Measurements from ENCODE around the gene FAM222A. TPM values are rescaled to one million over a fixed set of nuclear protein-coding genes. Genes with fewer than 3 reads are reported as not detected.

FAM222A gene
- total and polyA plus RNA-seq, 2 of the 8 experiments (the other 6 are each of a cell fraction or from before 2014, with no cell fraction given): 0.94 to 1.1 TPM

GRCh38 chr12:109764123-109764522 lies 50.5 kb downstream of the FAM222A start:
- 77% methylated on average over 3 of the region's 3 CpGs; no CpG with 5 or more reads in 1 of the 2 experiments for WGBS, 2 experiments (ENCODE audit: extremely low coverage in 1 of 2, insufficient coverage in 1 of 2, insufficient read length in 1 of 2, insufficient replicate concordance in 2 of 2, low coverage in 1 of 2, low lambda C conversion rate in 2 of 2, missing lambda C conversion rate in 1 of 2)
- Histone ChIP-seq H3K36me3 (ENCODE audit: control insufficient read depth in 2 of 4, insufficient read depth in 4 of 4, low read length in 3 of 4) (no peaks in the 10 kb centered on the region), H3K23ac (ENCODE audit: insufficient read length) (no peak overlapping the region), H4K20me1 (replicated peaks in 1 of 2; ENCODE audit: control insufficient read depth in 1 of 2, insufficient read depth in 2 of 2, low read length in 2 of 2) (no peaks in the 10 kb centered on the region), H3K79me2 (ENCODE audit: control insufficient read depth in 1 of 2, insufficient read depth in 2 of 2, low read length in 2 of 2) (no peaks in the 10 kb centered on the region), H3K14ac (ENCODE audit: insufficient read length) (no peak overlapping the region), H3K79me1 (ENCODE audit: low read depth, low read length) (no peaks in the 10 kb centered on the region), H3K4ac (replicated peaks; ENCODE audit: insufficient read length, low read depth, low read length) (no peak overlapping the region), H3K4me1 (replicated peaks in 1 of 4; ENCODE audit: control insufficient read depth in 3 of 4, insufficient read depth in 4 of 4, low read length in 3 of 4) (peaks cover 0 to 5% (median under 1%) of the 10 kb centered on the region in 4 experiments; a peak in 5 of 7 replicates), H2BK5ac (ENCODE audit: low read depth, low read length) (no peak overlapping the region), H4K8ac (ENCODE audit: extremely low read depth, insufficient read depth, low read length) (no peak overlapping the region), H3K4me3 (ENCODE audit: extremely low read depth in 1 of 4, insufficient read depth in 2 of 4, low read depth in 3 of 4, low read length in 4 of 4) (no peak overlapping the region), H2BK20ac (ENCODE audit: low read length) (no peak overlapping the region), H2BK12ac (ENCODE audit: low read depth, low read length) (no peak overlapping the region), H2AFZ (ENCODE audit: low read length) (no peak overlapping the region), H3K56ac (replicated peaks; ENCODE audit: insufficient read length, low read depth, low read length) (no peak overlapping the region), H3K9ac (replicated peaks in 1 of 4; ENCODE audit: extremely low read depth in 1 of 4, low read depth in 3 of 4, low read length in 3 of 4) (no peak overlapping the region), H3K27me3 (replicated peaks in 1 of 4; ENCODE audit: control insufficient read depth in 3 of 4, extremely low read depth in 1 of 4, insufficient read depth in 3 of 4, low read length in 3 of 4) (no peaks in the 10 kb centered on the region), H3K4me2 (ENCODE audit: insufficient read depth in 1 of 2, low read depth in 2 of 2, low read length in 2 of 2) (no peak overlapping the region), H4K91ac (replicated peaks; ENCODE audit: insufficient read length, low read length) (no peak overlapping the region), H3K27ac (ENCODE audit: low read depth, low read length) (no peak overlapping the region), H3K9me3 (ENCODE audit: insufficient read depth in 2 of 2, low read depth in 1 of 2, low read length in 1 of 2) (no peaks in the 10 kb centered on the region), H2BK120ac (replicated peaks; ENCODE audit: low read depth, low read length) (no peak overlapping the region), H2AK5ac (ENCODE audit: low read depth, low read length) (no peak overlapping the region), H4K5ac (ENCODE audit: insufficient read length, low read depth, low read length) (no peak overlapping the region), H3K18ac (ENCODE audit: extremely low read depth, low read length) (no peak overlapping the region), H2BK15ac (ENCODE audit: low read length) (no peak overlapping the region), H3K23me2 (ENCODE audit: low read depth, low read length) (no peaks in the 10 kb centered on the region)
- ChIA-PET POLR2A (ENCODE audit: partially characterized antibody) (interaction anchor here (1.4 kb wide), 1 partner anchor 9 kb away, joined by 3 read pairs; no protein-coding TSS in a partner anchor), CTCF (ENCODE audit: partially characterized antibody) (interaction anchor here (0.7 to 10.0 kb wide), 21 partner anchors 10 to 323 kb away, joined by 3 to 120 read pairs (median 5); partner anchors contain the start of gene TCHP)
- no peak for FAIRE-seq
- TF ChIP-seq SIRT6 (IDR thresholded peaks at IDR 0.05; ENCODE audit: low read length) (no peak), RAD21 (IDR thresholded peaks at IDR 0.05 in 1 of 2, conservative IDR thresholded peaks at IDR 0.05 in 1 of 2; ENCODE audit: low read depth in 2 of 2, low read length in 2 of 2) (peak; percentile 43 to 49), CTCF (IDR thresholded peaks at IDR 0.05; ENCODE audit: control extremely low read depth in 1 of 3, insufficient read depth in 1 of 3, low read depth in 1 of 3, low read length in 3 of 3) (peak; percentile 51 to 57 (median 53)), RXRA (IDR thresholded peaks at IDR 0.05; ENCODE audit: insufficient read depth, low read depth, low read length) (no peak)
- peak in 1 of 2 experiments; percentile 42 for DNase-seq (ENCODE audit: low read depth in 1 of 2, low spot score in 2 of 2)
